PC-3 (cell line): ENCODE measurements around the gene ONECUT3. TPM values are rescaled to one million over a fixed set of nuclear protein-coding genes. Genes with fewer than 3 reads are reported as not detected.
A peak's percentile ranks its signal among the peaks of the same experiment; 100 is the strongest.
"Not testable (repeated sequence)": the region's sequence is repeated elsewhere in the genome, so short reads cannot be mapped to it uniquely, and the experiment has no call there.

Experiments used
- ATAC-seq: fragments of 200-7000 bp; cut with Tn5 transposase; 2 replicates; pipeline ENCODE4 v1.9.1; 2020; ENCODE audit warnings: mild to moderate bottlenecking, moderate library complexity
- BruUV-seq: library from RNA; stranded (reverse); fragments of 400-500 nt; replicated peaks from 2 replicates; lab custom pipeline; 2021; lab: Mats Ljungman, UMichigan
- CTCF ChIA-PET: fragments of 300-600 bp; sonication (Branson Sonifier 250); formaldehyde crosslinking; loops from one replicate; lab custom pipeline; 2022; ENCODE audit warnings: antibody characterized with exemption; lab: Charles Lee
- POLR2A ChIA-PET: fragments of 300-600 bp; sonication (Branson Sonifier 250); formaldehyde crosslinking; loops from one replicate; lab custom pipeline; 2022; ENCODE audit warnings: antibody characterized with exemption; ENCODE audit not compliant: unreplicated experiment; lab: Charles Lee
- DNase-seq: peaks from one replicate; pipeline ENCODE4 v3.0.0-alpha.2; 2015
- H2AFZ ChIP-seq: fragments of 300-600 bp; sonication (generic); 2 replicates; pipeline ENCODE4 v1.6.0; 2016; ENCODE audit warnings: antibody characterized with exemption, low read length
- H3F3A ChIP-seq: fragments of 300-600 bp; sonication (generic); one replicate; pipeline ENCODE4 v1.6.0; 2017; ENCODE audit warnings: antibody characterized with exemption, low read length, control low read depth, mild to moderate bottlenecking; ENCODE audit not compliant: unreplicated experiment
- H3K27ac ChIP-seq: fragments of 300-600 bp; sonication (generic); 2 replicates; pipeline ENCODE4 v1.5.1; 2016; ENCODE audit warnings: mild to moderate bottlenecking, low read length
- H3K27me3 ChIP-seq: fragments of 300-600 bp; sonication (generic); 2 replicates; pipeline ENCODE4 v1.6.1; 2016; ENCODE audit warnings: low read length, mixed read lengths
- H3K36me3 ChIP-seq: fragments of 300-600 bp; sonication (generic); 2 replicates; pipeline ENCODE4 v1.6.1; 2016; ENCODE audit warnings: low read depth, mixed run types, low read length, mixed read lengths
- H3K4me1 ChIP-seq: fragments of 300-600 bp; sonication (generic); 2 replicates; pipeline ENCODE4 v1.5.1; 2016; ENCODE audit warnings: low read length; ENCODE audit not compliant: insufficient read depth
- H3K4me2 ChIP-seq: fragments of 300-600 bp; sonication (generic); 2 replicates; pipeline ENCODE4 v1.6.0; 2016; ENCODE audit warnings: low read length
- H3K4me3 ChIP-seq: fragments of 300-600 bp; sonication (generic); 2 replicates; pipeline ENCODE4 v1.5.1; 2016; ENCODE audit warnings: mild to moderate bottlenecking, low read length, mixed read lengths
- H3K79me2 ChIP-seq: fragments of 300-600 bp; sonication (generic); 2 replicates; pipeline ENCODE4 v1.6.1; 2017; ENCODE audit warnings: low read length, mixed read lengths
- H3K9ac ChIP-seq: fragments of 300-600 bp; sonication (generic); 2 replicates; pipeline ENCODE4 v1.6.0; 2016; ENCODE audit warnings: mild to moderate bottlenecking, low read length
- H3K9me2 ChIP-seq: fragments of 300-600 bp; sonication (generic); replicated peaks from 2 replicates; pipeline ENCODE4 v1.6.1; 2016; ENCODE audit warnings: mixed run types, low read length, mixed read lengths
- H3K9me3 ChIP-seq: fragments of 300-600 bp; sonication (generic); 2 replicates; pipeline ENCODE4 v1.6.1; 2016; ENCODE audit warnings: low read length, mixed read lengths
- H4K20me1 ChIP-seq: fragments of 300-600 bp; sonication (generic); 2 replicates; pipeline ENCODE4 v1.6.1; 2016; ENCODE audit warnings: low read length, mixed read lengths
- CTCF ChIP-seq: fragments of 300-600 bp; sonication (generic); conservative IDR thresholded peaks from 2 replicates; pipeline ENCODE4 v1.5.1; 2017; ENCODE audit warnings: antibody characterized with exemption, low read depth, mild to moderate bottlenecking, low read length
- EZH2 ChIP-seq: fragments of 300-600 bp; sonication (generic); IDR thresholded peaks from one replicate; pipeline ENCODE4 v1.6.1; 2017; ENCODE audit warnings: antibody characterized with exemption, mild to moderate bottlenecking, low read length; ENCODE audit not compliant: unreplicated experiment
- EZH2phosphoT487 ChIP-seq: fragments of 300-600 bp; sonication (generic); IDR thresholded peaks from 2 replicates; pipeline ENCODE4 v1.6.1; 2018; ENCODE audit warnings: mild to moderate bottlenecking, antibody characterized with exemption, low read length, borderline replicate concordance
- intact Hi-C: fragments of 100-400 bp; cut with micrococcal nuclease; formaldehyde crosslinking; loops from 2 replicates; pipeline ENCODE4 v1.9.0; 2023
- total RNA-seq: library from RNA; depleted of rRNA; stranded (reverse); fragments of >200 nt; gene quantifications from 2 replicates; pipeline ENCODE4 v1.2.3, GENCODE V29; 2014

Gene ONECUT3
- total RNA-seq, 1 experiment from 2014 or later, result 1.4 TPM

- ChIA-PET CTCF (no interaction called here), POLR2A (no interaction called here)
- H3K4me3 ChIP-seq, result peak overlapping the region; percentile 60; the same call in 1 of the 2 replicates
- no peak overlapping the region for H3K27ac ChIP-seq
- peak overlapping the region; percentile 79 for H3K4me2 ChIP-seq
- no peaks in the 10 kb centered on the region for H3K9me2 ChIP-seq
- ATAC-seq, result no peak
- H3K27me3 ChIP-seq, result peaks cover 20% of the 10 kb centered on the region
- H3K79me2 ChIP-seq, result peaks cover 34% of the 10 kb centered on the region
- DNase-seq, result no peak
- H3F3A ChIP-seq, result no peaks in the 10 kb centered on the region
- peaks cover 4% of the 10 kb centered on the region; the same call in 1 of the 2 replicates for H4K20me1 ChIP-seq
- no peaks in the 10 kb centered on the region for H3K9me3 ChIP-seq
- H2AFZ ChIP-seq, result no peak overlapping the region
- no peaks in the 10 kb centered on the region for H3K4me1 ChIP-seq
- H3K36me3 ChIP-seq, result no peaks in the 10 kb centered on the region
- no peak overlapping the region for H3K9ac ChIP-seq
- no TSS peak for BruUV-seq
- intact Hi-C loops, result no loop called here
- TF ChIP-seq EZH2, result no peak
- TF ChIP-seq CTCF, result no peak
- TF ChIP-seq EZH2phosphoT487, result no peak
Measured at GRCh38 chr19:1758231-1758577, 4.9 kb downstream of the ONECUT3 start.

DNA sequence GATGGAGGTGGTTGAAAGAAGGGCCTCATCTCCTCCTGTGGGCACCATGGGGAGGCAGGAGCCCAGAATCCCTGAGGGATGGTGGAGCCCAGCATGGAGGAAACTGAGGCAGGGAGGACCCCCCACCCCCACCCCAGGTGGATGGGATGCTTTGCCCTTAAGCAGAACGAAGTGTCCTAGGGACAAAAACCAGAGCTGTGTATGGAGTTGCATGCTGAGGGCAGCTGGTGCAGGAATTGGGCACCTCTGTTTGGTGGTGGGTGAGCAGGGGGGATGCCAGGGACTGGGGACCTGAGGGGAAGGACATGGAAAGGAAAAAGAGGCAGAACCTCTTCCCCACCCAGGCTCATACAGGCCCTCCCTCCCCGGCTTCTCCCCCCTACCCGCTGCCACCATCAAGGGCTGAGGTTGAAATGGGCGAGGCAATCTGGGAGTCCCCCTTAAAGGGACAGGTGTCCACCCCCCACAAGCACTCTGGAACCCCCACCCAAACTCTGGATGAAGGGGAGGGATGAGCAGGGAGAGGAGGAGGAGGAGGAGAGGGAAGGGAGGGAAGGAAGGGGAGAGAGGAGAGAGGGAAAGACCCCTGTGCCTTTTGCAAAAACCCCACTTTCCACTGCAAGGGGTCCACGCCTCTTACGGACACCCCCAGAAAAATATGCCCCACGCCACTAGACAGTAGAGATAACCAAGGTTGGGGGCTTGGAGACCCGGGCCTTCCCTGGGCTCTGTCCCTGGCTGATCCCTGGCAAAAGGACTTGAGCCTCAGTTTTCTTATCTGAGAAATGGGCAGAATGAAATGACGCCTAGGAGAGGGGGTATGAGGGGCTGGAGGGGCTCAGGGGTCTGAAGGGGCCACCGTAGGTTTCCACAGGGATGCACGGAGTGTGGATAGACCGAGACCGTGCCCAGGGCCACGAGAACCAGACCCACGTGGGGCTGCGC, 5.9 kb downstream of the ONECUT3 start:
- H3K9ac ChIP-seq, result no peak overlapping the region
- no peaks in the 10 kb centered on the region for H3K9me3 ChIP-seq
- BruUV-seq, result no TSS peak
- DNase-seq (no peak), ATAC-seq (no peak)
- H3K4me2 ChIP-seq, result no peak overlapping the region
- no peaks in the 10 kb centered on the region for H3K4me1 ChIP-seq
- H3F3A ChIP-seq, result no peaks in the 10 kb centered on the region
- H3K27ac ChIP-seq, result no peak overlapping the region
- intact Hi-C loops, result no loop called here
- H3K79me2 ChIP-seq, result peaks cover 34% of the 10 kb centered on the region
- H3K9me2 ChIP-seq, result no peaks in the 10 kb centered on the region
- H3K4me3 ChIP-seq, result no peak overlapping the region
- TF ChIP-seq EZH2phosphoT487 (no peak), EZH2 (no peak), CTCF (no peak)
- H2AFZ ChIP-seq, result no peak overlapping the region
- H4K20me1 ChIP-seq, result peaks cover 4% of the 10 kb centered on the region; the same call in 1 of the 2 replicates
- CTCF ChIA-PET, result no interaction called here
- POLR2A ChIA-PET, result interaction anchor here (0.7 kb wide), 1 partner anchor 145 kb away, joined by 3 read pairs; no protein-coding TSS in a partner anchor
- no peaks in the 10 kb centered on the region for H3K36me3 ChIP-seq
- H3K27me3 ChIP-seq, result peaks cover 20% of the 10 kb centered on the region

GRCh38 chr19:1760020-1760419, 6.7 kb downstream of the ONECUT3 start:
- intact Hi-C loops, result no loop called here
- H3K27me3 ChIP-seq, result peaks cover 20% of the 10 kb centered on the region
- no peak overlapping the region for H3K9ac ChIP-seq
- H3K9me2 ChIP-seq, result no peaks in the 10 kb centered on the region
- no peak overlapping the region for H3K4me2 ChIP-seq
- H3K79me2 ChIP-seq, result peaks cover 29% of the 10 kb centered on the region
- no peak overlapping the region for H3K27ac ChIP-seq
- H3K4me1 ChIP-seq, result no peaks in the 10 kb centered on the region
- BruUV-seq, result no TSS peak
- no peaks in the 10 kb centered on the region for H3F3A ChIP-seq
- no peak overlapping the region for H2AFZ ChIP-seq
- H3K4me3 ChIP-seq, result no peak overlapping the region
- ATAC-seq, result no peak
- DNase-seq, result no peak
- no peaks in the 10 kb centered on the region for H3K36me3 ChIP-seq
- H3K9me3 ChIP-seq, result no peaks in the 10 kb centered on the region
- ChIA-PET POLR2A (interaction anchor here (0.7 kb wide), 2 partner anchors 66 to 144 kb away, joined by 3 read pairs; no protein-coding TSS in a partner anchor), CTCF (no interaction called here)
- H4K20me1 ChIP-seq, result peaks cover 4% of the 10 kb centered on the region; the same call in 1 of the 2 replicates
- TF ChIP-seq CTCF (no peak), EZH2 (no peak), EZH2phosphoT487 (no peak)

GRCh38 chr19:1760786-1761527, 7.7 kb downstream of the ONECUT3 start:
- H3K27ac ChIP-seq, H3K4me1 ChIP-seq, CTCF ChIA-PET, ATAC-seq, H3F3A ChIP-seq, H3K9ac ChIP-seq, H4K20me1 ChIP-seq, H3K4me3 ChIP-seq, H3K9me2 ChIP-seq, DNase-seq, intact Hi-C loops, BruUV-seq, H3K9me3 ChIP-seq, H2AFZ ChIP-seq, H3K36me3 ChIP-seq, H3K4me2 ChIP-seq: not testable (repeated sequence)
- Histone ChIP-seq H3K79me2 (peaks cover 19% of the 10 kb centered on the region), H3K27me3 (peaks cover 13% of the 10 kb centered on the region; the same call in 1 of the 2 replicates)
- POLR2A ChIA-PET, result interaction anchor here (0.7 kb wide), 1 partner anchor 65 kb away, joined by 3 read pairs; no protein-coding TSS in a partner anchor
